HepG2 (cell line): ENCODE results near the gene GNB3. TPM values are rescaled to one million over a fixed set of nuclear protein-coding genes. Genes with fewer than 3 reads are reported as not detected.

ENCODE experiments used
- ARNT ChIP-seq: fragments of 450-650 bp; IDR thresholded peaks from 2 replicates; pipeline ENCODE4 v1.6.1; 2017
- CREB1 ChIP-seq, 2 experiments: fragments of 450-650 bp in 1 of 2; IDR thresholded peaks; 2 replicates each; pipeline ENCODE4 v1.6.1; 2016 to 2017; ENCODE audit warnings: control low read depth in 1 of 2, mild to moderate bottlenecking in 1 of 2, missing compliant biosample characterization in 1 of 2, missing genetic modification characterization in 1 of 2
- ETV6 ChIP-seq: sonication (generic); formaldehyde crosslinking; conservative IDR thresholded peaks from 2 replicates; pipeline ENCODE4 v1.4.0; 2020; ENCODE audit warnings: missing genetic modification reagents
- LCORL ChIP-seq, 2 experiments: fragments of 450-650 bp in 1 of 2; sonication (generic) in 1 of 2; formaldehyde crosslinking in 1 of 2; IDR thresholded peaks; 2 replicates each; pipeline versions ENCODE4 v1.5.0 to v1.6.1; 2017 to 2020; ENCODE audit warnings: antibody characterized with exemption in 1 of 2, missing genetic modification reagents in 1 of 2
- MTF2 ChIP-seq: sonication (generic); formaldehyde crosslinking; IDR thresholded peaks from 2 replicates; pipeline ENCODE4 v1.5.0; 2020; ENCODE audit warnings: missing genetic modification reagents, borderline replicate concordance
- PCBP1 ChIP-seq: fragments of 200-400 bp; formaldehyde crosslinking; IDR thresholded peaks from 2 replicates; pipeline ENCODE4 v1.6.1; 2017; ENCODE audit warnings: mild to moderate bottlenecking, low read depth, low read length, borderline replicate concordance
- RERE ChIP-seq: IDR thresholded peaks from 2 replicates; pipeline ENCODE4 v1.6.1; 2016; ENCODE audit warnings: low read depth, missing genetic modification reagents, missing compliant biosample characterization
- SMAD3 ChIP-seq: sonication (generic); formaldehyde crosslinking; IDR thresholded peaks from 2 replicates; pipeline ENCODE4 v1.4.0; 2020; ENCODE audit warnings: missing genetic modification reagents
- SP140L ChIP-seq: sonication (generic); formaldehyde crosslinking; IDR thresholded peaks from 2 replicates; pipeline ENCODE4 v1.4.0; 2020; ENCODE audit warnings: missing genetic modification reagents, borderline replicate concordance
- SP4 ChIP-seq: sonication (generic); formaldehyde crosslinking; IDR thresholded peaks from 2 replicates; pipeline ENCODE4 v1.8.1; 2023; ENCODE audit warnings: mild to moderate bottlenecking, missing genetic modification reagents
- ZBED4 ChIP-seq: sonication (generic); formaldehyde crosslinking; IDR thresholded peaks from 2 replicates; pipeline ENCODE4 v1.4.0; 2020; ENCODE audit warnings: missing genetic modification reagents, borderline replicate concordance
- ZNF180 ChIP-seq: sonication (generic); formaldehyde crosslinking; IDR thresholded peaks from 2 replicates; pipeline ENCODE4 v1.4.0; 2020; ENCODE audit warnings: low read depth, missing genetic modification reagents, borderline replicate concordance
- ZNF317 ChIP-seq: sonication (generic); formaldehyde crosslinking; IDR thresholded peaks from 2 replicates; pipeline ENCODE4 v1.5.0; 2020; ENCODE audit warnings: mild to moderate bottlenecking, missing genetic modification reagents
- ZNF652 ChIP-seq: IDR thresholded peaks from 2 replicates; pipeline ENCODE4 v1.6.1; 2016; ENCODE audit warnings: low read depth, borderline replicate concordance
- ZNF766 ChIP-seq: sonication (generic); formaldehyde crosslinking; IDR thresholded peaks from 2 replicates; pipeline ENCODE4 v1.5.0; 2020; ENCODE audit warnings: missing genetic modification reagents, borderline replicate concordance
- ZNF773 ChIP-seq: sonication (generic); formaldehyde crosslinking; IDR thresholded peaks from 2 replicates; pipeline ENCODE4 v1.4.0; 2020; ENCODE audit warnings: missing genetic modification reagents, borderline replicate concordance
- polyA plus RNA-seq, 8 experiments: library from polyadenylated mRNA; depleted of rRNA in 3 of 8; stranded (reverse) in 7 of 8; unstranded in 1 of 8; fragments of >200 nt; fragmentation: Illumina TruSeq in 4 of 8; extraction: Trizol in 4 of 8; gene quantifications; 2 replicates each; pipeline versions ENCODE4 v1.2.1 to v1.2.3, GENCODE V29; 2011 to 2016; ENCODE audit warnings: low read depth in 4 of 8, missing spikeins in 1 of 8, mixed read lengths in 1 of 8; ENCODE audit not compliant: insufficient read depth in 1 of 8
- total RNA-seq, 5 experiments: library from RNA; depleted of rRNA; stranded (reverse); fragments of >200 nt; fragmentation: Illumina TruSeq; extraction: Trizol; gene quantifications; 2 replicates each; pipeline ENCODE4 v1.2.3, GENCODE V29; 2016; ENCODE audit warnings: low read depth in 1 of 5
- TF ChIP-seq, protein P1 (sequence below): sonication (generic); formaldehyde crosslinking; IDR thresholded peaks from 2 replicates; pipeline ENCODE4 v1.8.0; 2022; ENCODE audit warnings: low read depth, missing genetic modification reagents

GNB3 gene
- total and polyA plus RNA-seq, 2 of the 13 experiments (the other 11 are each of a cell fraction or from before 2014, with no cell fraction given): 1.3 to 3.6 TPM

GRCh38 chr12:6872073-6873048 lies 31.6 kb downstream of the GNB3 start (continued):
- TF ChIP-seq SMAD3 (CRISPR knock-in tag) (no peak), SP4 (CRISPR knock-in tag) (peak; percentile 91; the same call in 1 of the 2 replicates), ZNF773 (peak; percentile 48; the same call in 1 of the 2 replicates), SP140L (CRISPR knock-in tag) (no peak), ZNF180 (CRISPR knock-in tag) (no peak), ARNT (no peak), ZNF317 (CRISPR knock-in tag) (no peak), ZNF766 (CRISPR knock-in tag) (no peak), MTF2 (CRISPR knock-in tag) (no peak), ZBED4 (no peak), RERE (CRISPR knock-in tag) (0 out of 2 replicates have a peak, but pooled peaks have one; percentile 30), ETV6 (no peak; the same call in 1 of the 2 replicates), ZNF652 (CRISPR knock-in tag) (peak; percentile 79), CREB1 (IDR thresholded peaks at IDR 0.05) (no peak), CREB1 (CRISPR knock-in tag; IDR thresholded peaks at IDR 0.05) (no peak), LCORL (IDR thresholded peaks at IDR 0.05) (no peak), LCORL (CRISPR knock-in tag; IDR thresholded peaks at IDR 0.05) (peak; percentile 57), PCBP1 (peak; percentile 80; the same call in 1 of the 2 replicates)
- TF ChIP-seq, protein P1, sequence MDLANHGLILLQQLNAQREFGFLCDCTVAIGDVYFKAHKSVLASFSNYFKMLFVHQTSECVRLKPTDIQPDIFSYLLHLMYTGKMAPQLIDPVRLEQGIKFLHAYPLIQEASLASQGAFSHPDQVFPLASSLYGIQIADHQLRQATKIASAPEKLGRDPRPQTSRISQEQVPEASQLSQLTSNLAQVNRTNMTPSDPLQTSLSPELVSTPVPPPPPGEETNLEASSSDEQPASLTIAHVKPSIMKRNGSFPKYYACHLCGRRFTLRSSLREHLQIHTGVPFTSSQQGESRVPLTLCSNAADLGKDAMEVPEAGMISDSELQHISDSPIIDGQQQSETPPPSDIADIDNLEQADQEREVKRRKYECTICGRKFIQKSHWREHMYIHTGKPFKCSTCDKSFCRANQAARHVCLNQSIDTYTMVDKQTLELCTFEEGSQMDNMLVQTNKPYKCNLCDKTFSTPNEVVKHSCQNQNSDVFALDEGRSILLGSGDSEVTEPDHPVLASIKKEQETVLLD (CRISPR knock-in tag): peak; percentile 50; the same call in 1 of the 2 replicates
